DOHH2 (cell line): Measurements from ENCODE around the gene HEMGN.
"Not testable (repeated sequence)": the region's sequence is repeated elsewhere in the genome, so short reads cannot be mapped to it uniquely, and the experiment has no call there.

Source experiments
- H3F3A ChIP-seq: fragments of 200-600 bp; sonication (generic), shearing (Covaris generic); 2 replicates; pipeline ENCODE4 v1.6.0; 2016; ENCODE audit warnings: antibody characterized with exemption, mild to moderate bottlenecking; ENCODE audit not compliant: control insufficient read depth, insufficient read depth
- H3K27ac ChIP-seq: fragments of 200-600 bp; sonication (generic); 2 replicates; pipeline ENCODE4 v1.5.1; 2014; ENCODE audit warnings: low read depth, mild to moderate bottlenecking, low read length, moderate library complexity
- H3K27me3 ChIP-seq: fragments of 200-600 bp; sonication (generic); 2 replicates; pipeline ENCODE4 v1.6.1; 2014; ENCODE audit warnings: mild to moderate bottlenecking, low read length, mixed read lengths; ENCODE audit not compliant: control insufficient read depth
- H3K36me3 ChIP-seq: fragments of 200-600 bp; sonication (generic); 2 replicates; pipeline ENCODE4 v1.6.1; 2014; ENCODE audit warnings: mild to moderate bottlenecking, low read length, moderate library complexity, mixed read lengths; ENCODE audit not compliant: control insufficient read depth
- H3K4me1 ChIP-seq: fragments of 200-600 bp; sonication (generic); 2 replicates; pipeline ENCODE4 v1.6.1; 2014; ENCODE audit warnings: mild to moderate bottlenecking, low read length, mixed read lengths; ENCODE audit not compliant: control insufficient read depth
- H3K4me2 ChIP-seq: fragments of 200-600 bp; sonication (generic); 2 replicates; pipeline ENCODE4 v1.6.0; 2014; ENCODE audit warnings: mild to moderate bottlenecking, low read length, moderate library complexity
- H3K4me3 ChIP-seq: fragments of 200-600 bp; sonication (generic); 2 replicates; pipeline ENCODE4 v1.5.1; 2014; ENCODE audit warnings: mild to moderate bottlenecking, low read length, mixed read lengths
- H3K79me2 ChIP-seq: fragments of 200-600 bp; sonication (generic); 2 replicates; pipeline ENCODE4 v1.6.1; 2014; ENCODE audit warnings: mild to moderate bottlenecking, low read length, mixed read lengths; ENCODE audit not compliant: control insufficient read depth
- H3K9me2 ChIP-seq: fragments of 200-600 bp; sonication (generic); replicated peaks from 2 replicates; pipeline ENCODE4 v1.6.1; 2014; ENCODE audit warnings: mild to moderate bottlenecking, low read length, mixed read lengths; ENCODE audit not compliant: control insufficient read depth
- H3K9me3 ChIP-seq: fragments of 200-600 bp; sonication (generic); 2 replicates; pipeline ENCODE4 v1.6.1; 2014; ENCODE audit warnings: antibody characterized with exemption, low read length, mixed read lengths; ENCODE audit not compliant: control insufficient read depth, insufficient read depth
- H4K20me1 ChIP-seq: fragments of 200-600 bp; sonication (generic); 2 replicates; pipeline ENCODE4 v1.6.0; 2014; ENCODE audit warnings: low read depth, mild to moderate bottlenecking, antibody characterized with exemption, low read length, moderate library complexity; ENCODE audit not compliant: control insufficient read depth, insufficient read depth
- EZH2phosphoT487 ChIP-seq: fragments of 200-600 bp; sonication (generic); IDR thresholded peaks from 2 replicates; pipeline ENCODE4 v1.6.1; 2017; ENCODE audit warnings: borderline replicate concordance, mild to moderate bottlenecking, antibody characterized with exemption, low read length, moderate library complexity, mixed read lengths
- TF ChIP-seq, protein P1 (sequence below): fragments of 200-600 bp; sonication (generic); IDR thresholded peaks from one replicate; pipeline ENCODE4 v1.5.1; 2014; ENCODE audit warnings: antibody characterized with exemption, mild to moderate bottlenecking, low read depth, low read length; ENCODE audit not compliant: poor library complexity, severe bottlenecking

Gene HEMGN

DNA sequence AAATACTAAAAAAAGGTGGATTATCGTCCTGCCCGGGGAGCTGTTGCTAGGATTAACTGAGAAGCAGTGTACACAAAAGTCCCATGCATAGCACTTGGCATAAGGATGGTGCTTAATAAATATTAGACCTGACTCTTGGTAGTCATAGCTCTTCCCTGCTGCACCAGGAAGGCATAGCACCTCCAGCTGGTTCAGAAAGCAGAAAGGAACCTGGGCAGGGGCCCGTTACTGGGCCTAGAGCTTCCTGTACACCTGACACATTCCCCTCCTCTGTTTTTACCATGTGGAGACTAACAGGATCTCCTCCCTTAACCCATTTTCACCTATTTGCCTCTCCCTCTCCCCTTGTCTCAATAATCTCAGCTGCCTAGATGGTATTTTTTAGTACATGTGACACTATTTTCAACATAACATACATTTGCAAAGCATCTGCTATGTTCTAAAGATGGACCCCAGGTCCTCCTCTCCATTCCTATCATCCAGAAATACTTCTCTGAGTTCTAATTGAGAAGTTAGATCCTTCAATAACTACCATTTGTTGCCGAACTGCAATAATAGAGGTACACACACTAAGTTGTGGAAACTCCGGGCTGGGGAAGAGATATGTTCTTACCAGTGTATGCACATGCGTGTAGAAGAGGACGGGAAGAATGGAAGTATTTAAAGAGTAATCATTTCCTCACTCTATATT is 42.0 kb upstream of the HEMGN start:
- no peaks in the 10 kb centered on the region for H3K9me2 ChIP-seq
- H3K27me3 ChIP-seq, result no peaks in the 10 kb centered on the region
- peaks cover 16% of the 10 kb centered on the region for H3K36me3 ChIP-seq
- TF ChIP-seq, protein P1, sequence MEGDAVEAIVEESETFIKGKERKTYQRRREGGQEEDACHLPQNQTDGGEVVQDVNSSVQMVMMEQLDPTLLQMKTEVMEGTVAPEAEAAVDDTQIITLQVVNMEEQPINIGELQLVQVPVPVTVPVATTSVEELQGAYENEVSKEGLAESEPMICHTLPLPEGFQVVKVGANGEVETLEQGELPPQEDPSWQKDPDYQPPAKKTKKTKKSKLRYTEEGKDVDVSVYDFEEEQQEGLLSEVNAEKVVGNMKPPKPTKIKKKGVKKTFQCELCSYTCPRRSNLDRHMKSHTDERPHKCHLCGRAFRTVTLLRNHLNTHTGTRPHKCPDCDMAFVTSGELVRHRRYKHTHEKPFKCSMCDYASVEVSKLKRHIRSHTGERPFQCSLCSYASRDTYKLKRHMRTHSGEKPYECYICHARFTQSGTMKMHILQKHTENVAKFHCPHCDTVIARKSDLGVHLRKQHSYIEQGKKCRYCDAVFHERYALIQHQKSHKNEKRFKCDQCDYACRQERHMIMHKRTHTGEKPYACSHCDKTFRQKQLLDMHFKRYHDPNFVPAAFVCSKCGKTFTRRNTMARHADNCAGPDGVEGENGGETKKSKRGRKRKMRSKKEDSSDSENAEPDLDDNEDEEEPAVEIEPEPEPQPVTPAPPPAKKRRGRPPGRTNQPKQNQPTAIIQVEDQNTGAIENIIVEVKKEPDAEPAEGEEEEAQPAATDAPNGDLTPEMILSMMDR, result no peak
- no peak for TF ChIP-seq EZH2phosphoT487
- H3K27ac ChIP-seq, result no peak overlapping the region
- H3K4me3 ChIP-seq, result no peak overlapping the region
- H3K4me2 ChIP-seq, result no peak overlapping the region
- no peaks in the 10 kb centered on the region for H4K20me1 ChIP-seq
- peaks cover 25% of the 10 kb centered on the region for H3K4me1 ChIP-seq
- peaks cover 37% of the 10 kb centered on the region for H3K79me2 ChIP-seq
- H3K9me3 ChIP-seq, result no peaks in the 10 kb centered on the region
- 0 out of 2 replicates have a peak, but pooled peaks cover 2% of the 10 kb centered on the region for H3F3A ChIP-seq

DNA sequence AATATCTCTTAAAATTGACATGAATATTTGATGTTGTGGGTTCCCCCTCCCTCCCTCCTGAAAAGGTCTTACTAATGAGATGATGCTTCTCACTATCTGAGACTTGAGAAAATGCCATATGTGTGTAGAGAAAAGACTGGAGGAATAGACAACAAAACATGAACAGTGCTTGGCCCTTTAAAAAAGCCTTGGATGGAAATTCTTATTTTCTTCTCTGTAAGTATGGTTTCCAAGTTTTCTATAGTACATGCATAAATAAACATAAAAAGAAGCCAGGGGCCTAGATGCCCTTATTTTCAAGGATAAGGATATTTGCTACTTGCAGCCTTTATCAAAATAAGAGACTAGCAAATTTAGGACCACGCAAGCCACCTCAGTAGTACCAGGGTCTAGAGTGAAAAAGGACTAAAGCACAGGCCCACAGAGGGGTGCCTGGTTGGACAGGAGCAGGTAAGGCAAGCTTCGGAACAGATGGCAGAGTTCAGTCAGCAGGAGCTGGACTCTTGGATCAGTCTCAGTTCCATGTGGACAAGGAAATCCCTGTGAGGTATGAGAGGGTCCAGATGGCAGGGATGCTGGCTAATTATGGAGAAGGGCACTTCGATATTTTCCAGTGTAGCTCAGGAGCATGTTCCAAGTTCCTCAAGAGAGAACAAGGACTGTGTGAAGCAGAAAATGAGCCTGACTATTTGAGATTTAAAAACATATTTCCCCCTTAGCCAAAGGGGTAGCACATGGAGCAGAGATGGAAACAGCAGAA is 40.6 kb upstream of the HEMGN start:
- no peak overlapping the region for H3K27ac ChIP-seq
- H3K4me3 ChIP-seq, result no peak overlapping the region
- TF ChIP-seq EZH2phosphoT487, result no peak
- TF ChIP-seq, protein P1, result no peak
- H3K79me2 ChIP-seq, result peaks cover 23% of the 10 kb centered on the region
- peaks cover 12% of the 10 kb centered on the region for H3K36me3 ChIP-seq
- H4K20me1 ChIP-seq, result no peaks in the 10 kb centered on the region
- 0 out of 2 replicates have a peak, but pooled peaks cover 2% of the 10 kb centered on the region for H3F3A ChIP-seq
- H3K27me3 ChIP-seq, result no peaks in the 10 kb centered on the region
- peaks cover 25% of the 10 kb centered on the region for H3K4me1 ChIP-seq
- H3K4me2 ChIP-seq, result no peak overlapping the region
- H3K9me2 ChIP-seq, result no peaks in the 10 kb centered on the region
- no peaks in the 10 kb centered on the region for H3K9me3 ChIP-seq

DNA sequence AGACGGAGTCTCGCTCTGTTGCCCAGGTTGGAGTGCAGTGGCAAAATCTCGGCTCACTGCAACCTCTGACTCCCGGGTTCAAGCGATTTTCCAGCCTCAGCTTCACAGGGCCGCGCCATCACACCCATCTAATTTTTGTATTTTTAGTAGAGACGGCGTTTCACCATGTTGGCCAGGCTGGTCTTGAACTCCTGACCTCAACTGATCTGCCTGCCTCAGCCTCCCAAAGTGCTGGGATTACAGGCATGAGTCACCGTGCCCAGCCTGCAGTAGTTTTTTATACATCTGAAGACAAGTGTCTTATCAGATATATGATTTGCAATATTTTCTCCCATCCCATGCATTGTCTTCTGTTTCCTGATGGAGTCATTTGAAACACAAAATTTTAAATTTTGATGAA is 38.7 kb upstream of the HEMGN start:
- not testable (repeated sequence) for H3K27me3 ChIP-seq, H3F3A ChIP-seq, H4K20me1 ChIP-seq, H3K9me3 ChIP-seq, H3K36me3 ChIP-seq, H3K4me2 ChIP-seq, H3K4me3 ChIP-seq, H3K27ac ChIP-seq, H3K79me2 ChIP-seq, H3K9me2 ChIP-seq
- peaks cover 28% of the 10 kb centered on the region for H3K4me1 ChIP-seq

DNA sequence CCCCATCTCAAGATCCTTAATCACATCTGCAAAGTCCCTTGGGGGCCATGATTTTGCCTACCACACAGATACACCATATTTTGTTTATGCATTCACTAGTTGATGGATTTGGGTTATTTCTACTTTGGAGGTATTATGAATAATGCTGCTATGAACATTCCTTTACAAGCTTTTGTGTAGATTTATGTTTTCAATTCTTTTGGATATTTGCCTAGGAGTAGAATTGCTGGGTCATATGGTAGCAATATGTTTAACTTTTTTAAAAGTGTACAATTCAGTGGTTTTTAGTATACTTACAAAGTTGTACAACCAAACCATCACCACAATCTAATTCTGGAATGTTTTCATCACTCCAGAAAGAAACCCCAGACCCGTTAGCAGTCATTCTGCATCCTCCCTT is 37.4 kb upstream of the HEMGN start:
- Histone ChIP-seq H3K9me2 (no peaks in the 10 kb centered on the region), H3K4me3 (no peak overlapping the region), H3K79me2 (no peaks in the 10 kb centered on the region), H3K36me3 (no peaks in the 10 kb centered on the region), H3K9me3 (no peaks in the 10 kb centered on the region), H3F3A (0 out of 2 replicates have a peak, but pooled peaks cover 2% of the 10 kb centered on the region), H3K27me3 (no peaks in the 10 kb centered on the region), H4K20me1 (no peaks in the 10 kb centered on the region), H3K4me1 (peaks cover 19% of the 10 kb centered on the region), H3K27ac (no peak overlapping the region), H3K4me2 (no peak overlapping the region)
- TF ChIP-seq, protein P1, result no peak
- TF ChIP-seq EZH2phosphoT487, result no peak
